Mammary epithelial cell (primary cell): ENCODE measurements around the gene PAPLN.

Experiments
- EZH2 ChIP-seq: IDR thresholded peaks from 2 replicates; pipeline ENCODE4 v1.6.1; 2012; ENCODE audit warnings: low read length, inconsistent platforms, borderline replicate concordance
- TF ChIP-seq, protein P1 (sequence below), 2 donors: IDR thresholded peaks in 1 of 2; conservative IDR thresholded peaks in 1 of 2; 2 replicates each; pipeline ENCODE4 v1.5.1; 2011 to 2012; ENCODE audit warnings: inconsistent platforms in 2 of 2, low read length in 2 of 2, mild to moderate bottlenecking in 2 of 2, control low read depth in 1 of 2, low read depth in 1 of 2; ENCODE audit not compliant: insufficient read depth in 1 of 2; ENCODE audit errors: extremely low read depth in 1 of 2

GRCh38 chr14:73223049-73223448 lies 14.3 kb upstream of the PAPLN start:
- TF ChIP-seq, protein P1, sequence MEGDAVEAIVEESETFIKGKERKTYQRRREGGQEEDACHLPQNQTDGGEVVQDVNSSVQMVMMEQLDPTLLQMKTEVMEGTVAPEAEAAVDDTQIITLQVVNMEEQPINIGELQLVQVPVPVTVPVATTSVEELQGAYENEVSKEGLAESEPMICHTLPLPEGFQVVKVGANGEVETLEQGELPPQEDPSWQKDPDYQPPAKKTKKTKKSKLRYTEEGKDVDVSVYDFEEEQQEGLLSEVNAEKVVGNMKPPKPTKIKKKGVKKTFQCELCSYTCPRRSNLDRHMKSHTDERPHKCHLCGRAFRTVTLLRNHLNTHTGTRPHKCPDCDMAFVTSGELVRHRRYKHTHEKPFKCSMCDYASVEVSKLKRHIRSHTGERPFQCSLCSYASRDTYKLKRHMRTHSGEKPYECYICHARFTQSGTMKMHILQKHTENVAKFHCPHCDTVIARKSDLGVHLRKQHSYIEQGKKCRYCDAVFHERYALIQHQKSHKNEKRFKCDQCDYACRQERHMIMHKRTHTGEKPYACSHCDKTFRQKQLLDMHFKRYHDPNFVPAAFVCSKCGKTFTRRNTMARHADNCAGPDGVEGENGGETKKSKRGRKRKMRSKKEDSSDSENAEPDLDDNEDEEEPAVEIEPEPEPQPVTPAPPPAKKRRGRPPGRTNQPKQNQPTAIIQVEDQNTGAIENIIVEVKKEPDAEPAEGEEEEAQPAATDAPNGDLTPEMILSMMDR (conservative IDR thresholded peaks at IDR 0.05 in 1 of 2, IDR thresholded peaks at IDR 0.05 in 1 of 2; ENCODE audit: extremely low read depth in 1 of 2, insufficient read depth in 1 of 2, low read depth in 1 of 2, low read length in 2 of 2), result no peak
- TF ChIP-seq EZH2, result no peak
